Panc1 (cell line): ENCODE measurements around the gene SETD1B. TPM values are rescaled to one million over a fixed set of nuclear protein-coding genes. Genes with fewer than 3 reads are reported as not detected.

Source experiments
- ATAC-seq: fragments of 200-7000 bp; cut with Tn5 transposase; 2 replicates; pipeline ENCODE4 v1.9.1; 2020; ENCODE audit warnings: mild to moderate bottlenecking, moderate library complexity
- BruUV-seq: library from RNA; stranded (reverse); fragments of 400-500 nt; replicated peaks from 2 replicates; lab custom pipeline; 2021; lab: Mats Ljungman, UMichigan
- CTCF ChIA-PET: fragments of 300-600 bp; sonication (Branson Sonifier 250); formaldehyde crosslinking; loops from one replicate; lab custom pipeline; 2022; ENCODE audit warnings: antibody characterized with exemption; lab: Charles Lee
- POLR2A ChIA-PET: fragments of 300-600 bp; sonication (Branson Sonifier 250); formaldehyde crosslinking; loops from one replicate; lab custom pipeline; 2022; ENCODE audit warnings: antibody characterized with exemption; lab: Charles Lee
- DNase-seq: peaks from one replicate; pipeline ENCODE4 v3.0.0-alpha.2; 2010; ENCODE audit warnings: low read depth, low spot score
- H3K27ac ChIP-seq: 2 replicates; pipeline ENCODE4 v1.5.1; 2011; ENCODE audit warnings: mild to moderate bottlenecking, low read length, inconsistent platforms
- H3K27me3 ChIP-seq: fragments of 200-500 bp; sonication (Bioruptor generic); 2 replicates; pipeline ENCODE4 v1.6.0; 2014; ENCODE audit warnings: low read length, inconsistent platforms; ENCODE audit not compliant: control insufficient read depth, insufficient read depth
- H3K36me3 ChIP-seq: fragments of 200-500 bp; sonication (Bioruptor generic); 2 replicates; pipeline ENCODE4 v1.5.1; 2014; ENCODE audit warnings: inconsistent platforms, mild to moderate bottlenecking, low read length, moderate library complexity; ENCODE audit not compliant: control insufficient read depth, insufficient read depth
- H3K4me1 ChIP-seq: 2 replicates; pipeline ENCODE4 v1.5.1; 2011; ENCODE audit warnings: inconsistent platforms, mild to moderate bottlenecking, low read length, moderate library complexity; ENCODE audit not compliant: control insufficient read depth, insufficient read depth
- H3K4me3 ChIP-seq, 2 experiments: 2 replicates each; pipeline ENCODE4 v1.5.1; 2011 to 2012; ENCODE audit warnings: low read depth in 2 of 2, low read length in 2 of 2, mild to moderate bottlenecking in 2 of 2, inconsistent platforms in 1 of 2, moderate library complexity in 1 of 2
- H3K9me3 ChIP-seq: fragments of 200-500 bp; sonication (Bioruptor generic); 2 replicates; pipeline ENCODE4 v1.5.1; 2014; ENCODE audit warnings: low read depth, mild to moderate bottlenecking, inconsistent platforms, low read length, moderate library complexity; ENCODE audit not compliant: control insufficient read depth, insufficient read depth
- CTCF ChIP-seq: fragments of 450-650 bp; IDR thresholded peaks from 2 replicates; pipeline ENCODE4 v1.5.1; 2017; ENCODE audit warnings: mild to moderate bottlenecking
- POLR2AphosphoS5 ChIP-seq: IDR thresholded peaks from 2 replicates; pipeline ENCODE4 v1.6.1; 2012; ENCODE audit warnings: mild to moderate bottlenecking, low read depth, low read length, moderate library complexity
- SIN3A ChIP-seq: IDR thresholded peaks from 2 replicates; pipeline ENCODE4 v1.6.1; 2012; ENCODE audit warnings: low read depth, mild to moderate bottlenecking, low read length, moderate library complexity, borderline replicate concordance; ENCODE audit not compliant: insufficient read depth
- TCF7L2 ChIP-seq: IDR thresholded peaks from 2 replicates; pipeline ENCODE4 v1.6.1; 2011; ENCODE audit warnings: mild to moderate bottlenecking, low read depth, low read length, inconsistent platforms
- in situ Hi-C: cut with HindIII; loops from 2 replicates; pipeline ENCODE4 v1.10.0; 2016; ENCODE audit warnings: low sequenced_read_pairs, low pct_unique_long_range_greater_than_20kb
- intact Hi-C: fragments of 100-400 bp; cut with micrococcal nuclease; formaldehyde crosslinking; loops from one replicate; pipeline ENCODE4 v1.10.0; 2022; ENCODE audit not compliant: unreplicated experiment
- total RNA-seq: library from RNA; stranded (reverse); gene quantifications from one replicate; pipeline ENCODE4 v1.2.1, GENCODE V29; 2021; ENCODE audit not compliant: unreplicated experiment
- TF ChIP-seq, protein P1 (sequence below), 2 experiments: IDR thresholded peaks; 2 replicates each; pipeline ENCODE4 v1.6.1; 2011 to 2012; ENCODE audit warnings: low read depth in 2 of 2, control low read depth in 1 of 2, low read length in 1 of 2, mild to moderate bottlenecking in 1 of 2, moderate library complexity in 1 of 2; ENCODE audit not compliant: insufficient read depth in 1 of 2

SETD1B gene
- total RNA-seq, 1 experiment from 2014 or later: 31.2 TPM

DNA sequence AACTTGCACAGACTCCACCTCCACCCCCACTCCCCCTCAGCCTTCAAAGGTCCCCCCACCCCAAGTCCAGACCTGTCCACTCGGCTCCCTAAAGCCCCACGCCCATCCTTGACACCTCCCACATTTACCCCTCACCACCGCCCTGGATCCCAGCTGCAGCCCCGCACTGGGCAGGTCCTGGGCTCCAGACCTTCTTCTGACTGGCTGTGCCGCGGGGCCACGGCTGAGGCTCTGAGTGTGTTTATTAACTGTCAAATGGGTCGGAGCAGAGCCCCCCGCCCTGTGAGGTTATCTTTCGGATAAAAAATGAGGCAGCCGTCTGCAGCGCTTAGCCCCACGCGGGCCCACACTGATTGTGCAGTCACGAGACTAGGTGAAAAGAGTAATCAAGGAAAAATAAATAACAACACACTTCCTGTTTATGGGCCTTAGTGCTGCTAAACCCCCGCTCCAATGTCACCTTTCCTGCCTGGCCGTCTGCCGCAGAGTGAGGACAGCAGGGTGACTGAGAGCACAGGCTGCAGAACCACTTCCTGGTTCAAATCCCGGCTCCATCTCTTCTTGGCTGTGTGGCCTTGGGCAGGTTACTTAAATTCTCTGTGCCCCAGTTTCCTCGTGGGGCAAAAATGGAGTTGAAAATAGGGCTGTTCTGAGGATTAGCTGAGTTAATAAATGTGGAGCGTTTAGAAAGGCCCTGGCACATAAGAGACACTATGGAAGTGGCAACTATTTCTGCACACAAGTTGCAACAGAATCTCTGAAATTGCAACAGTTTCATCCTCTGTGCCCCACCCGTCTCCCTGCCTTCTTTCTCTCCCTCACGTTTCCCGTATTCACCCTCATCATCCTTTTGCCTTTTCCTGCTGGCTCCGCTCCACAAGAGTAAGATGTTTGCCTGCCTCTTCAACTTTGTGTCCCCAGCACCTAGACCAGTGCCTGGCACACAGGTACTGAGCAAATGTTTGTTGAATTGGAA is 9.4 kb downstream of the SETD1B start:
- DNase-seq: no peak
- POLR2A ChIA-PET: interaction anchor here (0.5 to 0.8 kb wide), 3 partner anchors 17 to 587 kb away, joined by 4 to 6 read pairs (median 4); no protein-coding TSS in a partner anchor
- intact Hi-C loops: no loop called here
- Histone ChIP-seq H3K36me3 (peaks cover 13% of the 10 kb centered on the region), H3K4me3 (peak overlapping the region; percentile 59 to 82), H3K27me3 (no peaks in the 10 kb centered on the region), H3K27ac (peak overlapping the region; percentile 49), H3K9me3 (no peaks in the 10 kb centered on the region), H3K4me1 (peaks cover 22% of the 10 kb centered on the region)
- in situ Hi-C loops: no loop called here
- BruUV-seq: no TSS peak
- no peak for ATAC-seq
- TF ChIP-seq POLR2AphosphoS5 (no peak), CTCF (no peak), SIN3A (no peak), TCF7L2 (no peak)
- TF ChIP-seq, protein P1, sequence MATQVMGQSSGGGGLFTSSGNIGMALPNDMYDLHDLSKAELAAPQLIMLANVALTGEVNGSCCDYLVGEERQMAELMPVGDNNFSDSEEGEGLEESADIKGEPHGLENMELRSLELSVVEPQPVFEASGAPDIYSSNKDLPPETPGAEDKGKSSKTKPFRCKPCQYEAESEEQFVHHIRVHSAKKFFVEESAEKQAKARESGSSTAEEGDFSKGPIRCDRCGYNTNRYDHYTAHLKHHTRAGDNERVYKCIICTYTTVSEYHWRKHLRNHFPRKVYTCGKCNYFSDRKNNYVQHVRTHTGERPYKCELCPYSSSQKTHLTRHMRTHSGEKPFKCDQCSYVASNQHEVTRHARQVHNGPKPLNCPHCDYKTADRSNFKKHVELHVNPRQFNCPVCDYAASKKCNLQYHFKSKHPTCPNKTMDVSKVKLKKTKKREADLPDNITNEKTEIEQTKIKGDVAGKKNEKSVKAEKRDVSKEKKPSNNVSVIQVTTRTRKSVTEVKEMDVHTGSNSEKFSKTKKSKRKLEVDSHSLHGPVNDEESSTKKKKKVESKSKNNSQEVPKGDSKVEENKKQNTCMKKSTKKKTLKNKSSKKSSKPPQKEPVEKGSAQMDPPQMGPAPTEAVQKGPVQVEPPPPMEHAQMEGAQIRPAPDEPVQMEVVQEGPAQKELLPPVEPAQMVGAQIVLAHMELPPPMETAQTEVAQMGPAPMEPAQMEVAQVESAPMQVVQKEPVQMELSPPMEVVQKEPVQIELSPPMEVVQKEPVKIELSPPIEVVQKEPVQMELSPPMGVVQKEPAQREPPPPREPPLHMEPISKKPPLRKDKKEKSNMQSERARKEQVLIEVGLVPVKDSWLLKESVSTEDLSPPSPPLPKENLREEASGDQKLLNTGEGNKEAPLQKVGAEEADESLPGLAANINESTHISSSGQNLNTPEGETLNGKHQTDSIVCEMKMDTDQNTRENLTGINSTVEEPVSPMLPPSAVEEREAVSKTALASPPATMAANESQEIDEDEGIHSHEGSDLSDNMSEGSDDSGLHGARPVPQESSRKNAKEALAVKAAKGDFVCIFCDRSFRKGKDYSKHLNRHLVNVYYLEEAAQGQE (IDR thresholded peaks at IDR 0.05; ENCODE audit: insufficient read depth in 1 of 2, low read depth in 2 of 2, low read length in 1 of 2): no peak
- CTCF ChIA-PET: interaction anchor here (3.0 kb wide), 1 partner anchor 18 kb away, joined by 72 read pairs; the partner anchor contains the start of gene RHOF

DNA sequence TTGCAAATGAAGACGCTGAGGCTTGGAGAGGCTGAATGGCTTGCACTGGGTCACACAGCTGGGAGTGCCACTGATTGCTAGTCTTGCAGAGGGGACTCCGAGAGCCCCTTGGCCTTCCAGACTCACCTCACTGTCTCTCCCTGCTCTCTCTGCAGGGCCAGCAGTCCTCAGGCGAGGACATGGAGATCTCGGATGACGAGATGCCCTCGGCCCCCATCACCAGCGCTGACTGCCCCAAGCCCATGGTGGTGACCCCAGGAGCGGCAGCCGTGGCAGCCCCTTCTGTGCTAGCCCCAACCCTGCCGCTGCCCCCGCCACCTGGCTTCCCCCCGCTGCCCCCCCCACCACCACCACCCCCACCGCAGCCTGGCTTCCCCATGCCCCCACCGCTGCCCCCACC is 10.1 kb downstream of the SETD1B start:
- no peaks in the 10 kb centered on the region for H3K27me3 ChIP-seq
- DNase-seq (no peak), ATAC-seq (no peak)
- BruUV-seq: no TSS peak
- POLR2A ChIA-PET: interaction anchor here (0.5 kb wide), 1 partner anchor 47 kb away, joined by 4 read pairs; no protein-coding TSS in a partner anchor
- intact Hi-C loops (no loop called here), in situ Hi-C loops (no loop called here)
- CTCF ChIA-PET: no interaction called here
- H3K9me3 ChIP-seq: no peaks in the 10 kb centered on the region
- peaks cover 22% of the 10 kb centered on the region for H3K4me1 ChIP-seq
- no peak overlapping the region for H3K4me3 ChIP-seq
- no peak overlapping the region; the same call in 1 of the 2 replicates for H3K27ac ChIP-seq
- TF ChIP-seq SIN3A: no peak
- peaks cover 10% of the 10 kb centered on the region for H3K36me3 ChIP-seq
